GM06990 (cell line): ENCODE data around the gene FNDC3B.

Source experiments
- DNase-seq: peaks from one replicate; pipeline ENCODE4 v3.0.0-alpha.2; 2011; ENCODE audit not compliant: insufficient read length; ENCODE audit errors: extremely low read depth
- H3K27me3 ChIP-seq: replicated peaks from 2 replicates; pipeline ENCODE4 v1.6.0; 2011; ENCODE audit warnings: low read length; ENCODE audit not compliant: control insufficient read depth, insufficient read depth
- H3K36me3 ChIP-seq: 2 replicates; pipeline ENCODE4 v1.5.1; 2011; ENCODE audit warnings: low read length; ENCODE audit not compliant: control insufficient read depth, insufficient read depth
- H3K4me3 ChIP-seq: replicated peaks from 2 replicates; pipeline ENCODE4 v1.5.1; 2011; ENCODE audit warnings: low read depth, mild to moderate bottlenecking, control low read depth, low read length
- TF ChIP-seq, protein P1 (sequence below): IDR thresholded peaks from 2 replicates; pipeline ENCODE4 v1.5.1; 2011; ENCODE audit warnings: low read length, control low read depth, mild to moderate bottlenecking, inconsistent platforms; ENCODE audit not compliant: insufficient read depth, poor library complexity, severe bottlenecking

Gene FNDC3B

DNA sequence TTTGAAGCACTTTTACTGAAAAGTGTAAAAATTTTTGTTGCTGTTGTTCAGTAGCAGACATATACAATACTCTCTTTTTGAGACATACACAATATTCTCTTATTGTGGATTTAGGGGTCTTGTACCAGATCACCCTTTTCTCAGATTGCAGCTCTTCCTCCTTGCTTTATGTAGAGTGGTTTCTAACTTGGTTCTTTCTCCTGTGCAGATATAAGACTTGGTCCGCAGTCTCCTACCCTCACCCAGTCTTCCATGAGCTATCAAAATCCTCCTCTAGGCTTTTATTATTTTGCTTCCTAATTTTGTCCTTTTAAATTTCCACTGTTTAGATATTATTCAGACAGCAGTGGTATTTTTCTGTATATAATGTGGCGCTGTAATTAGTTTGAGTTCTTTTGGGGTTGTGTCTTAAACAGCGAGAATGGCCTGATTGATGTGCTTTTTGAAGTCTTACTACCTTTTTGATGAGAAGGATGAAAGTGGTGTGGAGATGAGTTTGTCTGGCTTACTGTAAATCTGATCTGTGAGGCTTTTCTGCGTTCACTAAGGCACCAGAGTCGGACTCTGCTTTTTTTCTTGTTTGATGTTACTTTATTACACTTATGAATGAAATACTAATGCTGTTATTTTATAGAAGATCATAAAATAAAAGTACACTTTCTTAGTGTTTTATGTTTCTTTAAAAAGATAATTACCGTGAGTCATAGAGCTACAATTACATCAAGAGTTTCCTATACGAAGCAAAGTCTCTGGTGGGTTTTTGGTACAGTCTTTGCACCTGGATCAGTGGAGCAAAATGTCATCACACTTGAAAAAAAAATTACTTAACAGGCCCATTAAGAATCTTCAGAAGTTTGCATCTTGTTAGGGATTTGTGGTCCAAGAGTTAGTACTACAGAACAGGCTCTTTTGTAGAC, 27.8 kb downstream of the FNDC3B start:
- DNase-seq, result no peak
- H3K4me3 ChIP-seq, result no peak overlapping the region
- no peaks in the 10 kb centered on the region for H3K27me3 ChIP-seq
- TF ChIP-seq, protein P1, sequence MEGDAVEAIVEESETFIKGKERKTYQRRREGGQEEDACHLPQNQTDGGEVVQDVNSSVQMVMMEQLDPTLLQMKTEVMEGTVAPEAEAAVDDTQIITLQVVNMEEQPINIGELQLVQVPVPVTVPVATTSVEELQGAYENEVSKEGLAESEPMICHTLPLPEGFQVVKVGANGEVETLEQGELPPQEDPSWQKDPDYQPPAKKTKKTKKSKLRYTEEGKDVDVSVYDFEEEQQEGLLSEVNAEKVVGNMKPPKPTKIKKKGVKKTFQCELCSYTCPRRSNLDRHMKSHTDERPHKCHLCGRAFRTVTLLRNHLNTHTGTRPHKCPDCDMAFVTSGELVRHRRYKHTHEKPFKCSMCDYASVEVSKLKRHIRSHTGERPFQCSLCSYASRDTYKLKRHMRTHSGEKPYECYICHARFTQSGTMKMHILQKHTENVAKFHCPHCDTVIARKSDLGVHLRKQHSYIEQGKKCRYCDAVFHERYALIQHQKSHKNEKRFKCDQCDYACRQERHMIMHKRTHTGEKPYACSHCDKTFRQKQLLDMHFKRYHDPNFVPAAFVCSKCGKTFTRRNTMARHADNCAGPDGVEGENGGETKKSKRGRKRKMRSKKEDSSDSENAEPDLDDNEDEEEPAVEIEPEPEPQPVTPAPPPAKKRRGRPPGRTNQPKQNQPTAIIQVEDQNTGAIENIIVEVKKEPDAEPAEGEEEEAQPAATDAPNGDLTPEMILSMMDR, result no peak
- no peaks in the 10 kb centered on the region for H3K36me3 ChIP-seq

GRCh38 chr3:172067837-172068440, 28.6 kb downstream of the FNDC3B start:
- TF ChIP-seq, protein P1, result no peak
- Histone ChIP-seq H3K4me3 (no peak overlapping the region), H3K36me3 (no peaks in the 10 kb centered on the region), H3K27me3 (no peaks in the 10 kb centered on the region)
- DNase-seq, result no peak

DNA sequence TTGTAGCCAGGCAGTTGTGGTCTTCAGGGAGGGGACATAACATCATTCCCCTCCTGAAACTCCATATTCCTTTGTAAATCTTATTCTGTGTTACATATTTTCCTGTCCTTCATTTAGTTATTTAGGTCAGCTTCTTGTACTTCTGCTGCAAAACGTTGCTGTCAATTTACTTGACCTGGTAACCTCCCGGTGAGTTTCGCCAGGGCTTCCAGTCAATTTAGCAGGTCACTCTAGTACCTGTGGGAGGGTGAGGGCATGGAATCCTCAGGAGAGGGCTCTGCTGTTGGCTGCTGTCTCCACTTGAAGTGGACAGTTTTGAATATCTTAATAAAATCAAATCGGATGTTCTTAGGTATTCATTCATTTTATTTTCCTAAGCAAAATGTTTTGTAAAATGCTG, 29.6 kb downstream of the FNDC3B start:
- DNase-seq, result no peak

DNA sequence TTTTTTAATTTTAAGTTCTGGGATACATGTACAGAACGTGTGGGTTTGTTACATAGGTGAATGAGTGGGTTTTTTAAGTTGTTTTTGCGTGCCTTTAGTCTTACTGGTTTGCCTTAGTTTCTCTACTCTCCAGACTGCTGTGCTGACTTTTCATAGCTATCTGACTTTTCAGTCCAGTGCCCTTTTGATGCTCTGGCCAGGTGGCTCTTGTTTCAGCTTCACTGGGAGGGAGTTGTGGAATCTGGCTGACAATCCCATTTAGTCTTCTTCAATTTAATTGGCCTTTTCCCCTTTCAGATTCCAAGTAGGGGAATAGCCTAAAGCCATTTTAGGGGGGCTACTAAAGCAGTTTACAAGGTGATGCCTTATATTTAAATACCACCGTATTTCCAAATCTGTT, 30.1 kb downstream of the FNDC3B start:
- DNase-seq, result no peak
- no peaks in the 10 kb centered on the region for H3K27me3 ChIP-seq
- no peaks in the 10 kb centered on the region for H3K36me3 ChIP-seq

More for the DNA sequence above, 29.6 kb downstream of the FNDC3B start:
- H3K36me3 ChIP-seq, result no peaks in the 10 kb centered on the region
- H3K4me3 ChIP-seq, result no peak overlapping the region
- TF ChIP-seq, protein P1, result no peak
- no peaks in the 10 kb centered on the region for H3K27me3 ChIP-seq

DNA sequence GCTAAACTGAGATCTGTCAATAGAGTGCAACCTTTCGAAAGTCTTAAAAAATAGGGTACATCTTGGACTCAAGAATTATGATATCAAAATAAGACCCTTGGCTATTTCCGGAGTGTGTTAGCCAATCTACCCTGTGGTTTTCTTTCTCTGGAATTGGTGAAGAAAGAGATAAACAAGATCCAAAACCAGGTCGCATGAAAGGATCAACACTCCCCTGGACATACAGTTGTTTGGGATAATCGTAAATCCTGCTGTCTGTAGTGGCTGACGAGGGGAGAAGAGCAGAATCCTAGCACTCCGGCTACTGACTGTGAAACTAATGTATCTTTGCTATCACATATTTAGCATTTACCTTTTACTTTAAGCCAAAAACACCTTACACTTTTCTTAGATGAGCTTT, 30.9 kb downstream of the FNDC3B start:
- TF ChIP-seq, protein P1, result no peak
- Histone ChIP-seq H3K4me3 (no peak overlapping the region), H3K27me3 (no peaks in the 10 kb centered on the region), H3K36me3 (no peaks in the 10 kb centered on the region)
- no peak for DNase-seq

More for the DNA sequence above, 30.1 kb downstream of the FNDC3B start:
- TF ChIP-seq, protein P1, result no peak
- H3K4me3 ChIP-seq, result no peak overlapping the region
